Activated T-helper 2 cell treated with anti-CD3 and anti-CD28 coated beads, Interferon-gamma antibody, Interleukin-2, Interleukin-4, amounts not matched to agents 10 μg/mL and 5 μg/mL and 100 μg/mL, durations not matched to agents 14 hours and 24 hours and 36 hours (primary cell): Measurements from ENCODE around the gene KLF16. TPM values are rescaled to one million over a fixed set of nuclear protein-coding genes. Genes with fewer than 3 reads are reported as not detected.
A peak's percentile ranks its signal among the peaks of the same experiment; 100 is the strongest.

ENCODE experiments used
- DNase-seq: peaks from one replicate; pipeline ENCODE4 v3.0.0; 2021; ENCODE audit warnings: low spot score
- H3K27ac Mint-ChIP-seq: one replicate; pipeline ENCODE4 v1.8.0; 2021; ENCODE audit warnings: mixed read lengths
- H3K27me3 Mint-ChIP-seq: one replicate; pipeline ENCODE4 v1.8.0; 2021; ENCODE audit warnings: low read depth, mixed read lengths
- H3K36me3 Mint-ChIP-seq: one replicate; pipeline ENCODE4 v1.8.0; 2021; ENCODE audit warnings: low read depth, mixed read lengths
- H3K4me1 Mint-ChIP-seq: one replicate; pipeline ENCODE4 v1.8.0; 2021; ENCODE audit warnings: low read depth, mixed read lengths
- H3K4me3 Mint-ChIP-seq: one replicate; pipeline ENCODE4 v1.8.0; 2021; ENCODE audit warnings: low read depth, mild to moderate bottlenecking, moderate library complexity, mixed read lengths
- H3K9me3 Mint-ChIP-seq: one replicate; pipeline ENCODE4 v1.8.0; 2021; ENCODE audit warnings: mixed read lengths
- intact Hi-C: fragments of 100-400 bp; cut with micrococcal nuclease; formaldehyde crosslinking; loops from one replicate; pipeline ENCODE4 v1.15.1; 2023
- total RNA-seq: library from RNA; stranded (reverse); gene quantifications from 2 replicates; pipeline ENCODE4 v1.2.3, GENCODE V29; 2022

Gene KLF16
- total RNA-seq, 1 donor from 2014 or later, result 32.1 TPM

GRCh38 chr19:1825909-1826556, 37.3 kb downstream of the KLF16 start:
- Mint-ChIP-seq H3K4me1 (no peaks in the 10 kb centered on the region), H3K9me3 (no peaks in the 10 kb centered on the region), H3K27me3 (no peaks in the 10 kb centered on the region), H3K4me3 (no peak overlapping the region), H3K36me3 (peaks cover 22% of the 10 kb centered on the region), H3K27ac (no peak overlapping the region)
- intact Hi-C loops, result no loop called here
- peak; percentile 63 for DNase-seq

DNA sequence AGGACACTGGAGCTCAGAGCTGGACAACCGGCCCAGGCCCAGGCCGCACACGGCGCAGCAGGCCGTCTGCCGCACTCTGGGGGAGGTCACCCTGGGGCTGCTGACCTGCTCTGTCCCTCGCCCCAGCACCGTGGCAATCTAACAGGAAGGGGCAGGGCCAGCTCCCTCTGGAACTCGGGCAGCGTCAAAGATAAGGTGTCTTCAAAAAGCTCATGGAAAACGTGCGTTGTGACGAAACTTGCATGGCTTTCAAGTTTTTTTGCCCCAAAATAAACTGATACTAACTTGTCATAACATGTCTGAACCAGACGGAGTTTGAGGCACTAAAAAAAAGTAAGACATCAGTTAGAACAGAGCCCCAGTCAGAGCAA, 39.1 kb downstream of the KLF16 start:
- Mint-ChIP-seq H3K4me3 (no peak overlapping the region), H3K27me3 (no peaks in the 10 kb centered on the region), H3K9me3 (no peaks in the 10 kb centered on the region), H3K4me1 (no peaks in the 10 kb centered on the region), H3K27ac (no peak overlapping the region), H3K36me3 (peaks cover 27% of the 10 kb centered on the region)
- intact Hi-C loops, result no loop called here
- DNase-seq, result no peak

- Mint-ChIP-seq H3K4me1 (no peaks in the 10 kb centered on the region), H3K36me3 (peaks cover 27% of the 10 kb centered on the region), H3K4me3 (no peak overlapping the region), H3K27me3 (no peaks in the 10 kb centered on the region), H3K9me3 (no peaks in the 10 kb centered on the region), H3K27ac (no peak overlapping the region)
- no peak for DNase-seq
- intact Hi-C loops, result no loop called here
Observed at GRCh38 chr19:1823539-1824251, 39.7 kb downstream of the KLF16 start.

DNA sequence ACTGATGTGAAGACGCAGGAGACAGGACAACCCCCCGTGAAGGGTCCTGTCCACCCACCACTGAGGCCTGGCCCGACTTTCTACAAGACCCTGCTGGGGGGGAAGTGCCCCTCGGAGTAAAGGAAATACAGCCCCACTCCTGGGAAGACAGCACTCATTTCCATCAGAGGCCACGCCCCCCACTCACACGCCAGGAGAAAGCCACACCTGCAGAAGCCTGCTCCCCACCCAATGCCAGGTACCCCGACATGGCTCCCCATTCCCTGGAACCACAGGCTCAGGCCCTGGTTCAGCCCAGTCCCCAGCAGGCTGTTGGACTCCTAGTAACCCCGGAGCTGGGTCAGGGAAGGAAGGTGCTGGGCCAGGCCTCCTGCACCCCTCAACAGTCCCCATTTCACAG, 40.4 kb downstream of the KLF16 start:
- Mint-ChIP-seq H3K27ac (no peak overlapping the region), H3K4me3 (no peak overlapping the region), H3K36me3 (peaks cover 30% of the 10 kb centered on the region), H3K9me3 (no peaks in the 10 kb centered on the region), H3K27me3 (no peaks in the 10 kb centered on the region), H3K4me1 (no peaks in the 10 kb centered on the region)
- intact Hi-C loops, result no loop called here
- no peak for DNase-seq

DNA sequence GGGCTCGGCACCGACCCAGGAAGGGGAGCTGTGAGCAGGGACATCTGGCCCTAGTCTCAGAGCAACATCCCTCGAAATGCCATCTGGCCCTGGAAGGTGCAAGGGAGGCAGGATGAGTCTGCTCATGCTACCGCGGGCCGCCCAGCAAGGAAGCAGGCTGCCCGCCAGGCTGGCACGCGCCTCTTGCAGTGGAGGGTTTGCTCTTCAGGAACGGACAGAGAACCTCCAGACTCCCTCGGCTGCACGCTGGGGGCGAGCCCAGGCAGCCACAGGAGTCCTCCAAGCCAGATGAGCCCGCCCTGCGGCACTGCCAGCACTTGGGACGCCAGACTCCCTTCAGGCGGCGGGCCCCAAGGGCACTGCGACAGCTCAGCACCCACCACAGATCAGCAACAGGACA, 41.2 kb downstream of the KLF16 start:
- H3K36me3 Mint-ChIP-seq, result peaks cover 31% of the 10 kb centered on the region
- H3K9me3 Mint-ChIP-seq, result no peaks in the 10 kb centered on the region

GRCh38 chr19:1819341-1820255, 43.8 kb downstream of the KLF16 start:
- Mint-ChIP-seq H3K4me3 (no peak overlapping the region), H3K9me3 (no peaks in the 10 kb centered on the region), H3K27ac (no peak overlapping the region), H3K27me3 (no peaks in the 10 kb centered on the region), H3K4me1 (no peaks in the 10 kb centered on the region), H3K36me3 (peaks cover 36% of the 10 kb centered on the region)
- no peak for DNase-seq
- intact Hi-C loops, result no loop called here

More for the DNA sequence above, 41.2 kb downstream of the KLF16 start:
- H3K4me3 Mint-ChIP-seq, result no peak overlapping the region
- intact Hi-C loops, result no loop called here
- H3K27me3 Mint-ChIP-seq, result no peaks in the 10 kb centered on the region
- H3K4me1 Mint-ChIP-seq, result no peaks in the 10 kb centered on the region
- no peak for DNase-seq
- no peak overlapping the region for H3K27ac Mint-ChIP-seq

DNA sequence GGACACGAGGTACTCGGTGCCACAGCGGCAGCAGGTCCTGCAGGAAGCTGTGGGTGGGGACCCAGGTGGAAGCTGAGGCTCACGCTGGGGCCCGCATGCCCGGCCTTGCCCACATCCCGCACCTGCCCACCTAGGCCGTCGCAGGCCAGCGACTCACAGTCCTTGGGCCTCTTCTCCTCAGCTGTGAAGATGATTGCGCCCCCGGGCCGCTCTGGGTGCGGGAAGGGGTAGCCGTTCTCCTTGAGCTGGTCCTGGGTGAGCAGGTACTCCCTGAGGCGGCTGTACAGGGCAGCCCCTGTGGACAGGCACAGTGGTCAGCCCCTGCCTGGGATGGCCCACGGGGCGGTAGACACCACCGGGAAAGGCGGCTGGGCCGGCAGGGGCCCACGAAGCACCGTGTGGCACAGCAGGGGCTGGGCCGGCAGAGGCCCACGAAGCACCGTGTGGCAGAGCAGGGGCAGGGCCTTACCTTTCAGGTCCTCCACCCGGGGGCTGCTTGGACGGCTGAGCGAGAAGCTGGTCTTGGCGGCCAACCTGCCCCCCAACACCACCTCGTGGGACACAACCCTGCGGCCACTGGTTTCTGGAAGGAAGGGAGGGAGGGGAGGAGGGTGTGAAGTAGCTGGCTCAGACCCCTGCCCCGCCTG, 44.7 kb downstream of the KLF16 start:
- intact Hi-C loops, result no loop called here
- no peaks in the 10 kb centered on the region for H3K9me3 Mint-ChIP-seq
- no peak for DNase-seq
- H3K4me1 Mint-ChIP-seq, result peaks cover under 1% of the 10 kb centered on the region
- H3K27ac Mint-ChIP-seq, result no peak overlapping the region
- no peak overlapping the region for H3K4me3 Mint-ChIP-seq
- no peaks in the 10 kb centered on the region for H3K27me3 Mint-ChIP-seq
- peaks cover 29% of the 10 kb centered on the region for H3K36me3 Mint-ChIP-seq

DNA sequence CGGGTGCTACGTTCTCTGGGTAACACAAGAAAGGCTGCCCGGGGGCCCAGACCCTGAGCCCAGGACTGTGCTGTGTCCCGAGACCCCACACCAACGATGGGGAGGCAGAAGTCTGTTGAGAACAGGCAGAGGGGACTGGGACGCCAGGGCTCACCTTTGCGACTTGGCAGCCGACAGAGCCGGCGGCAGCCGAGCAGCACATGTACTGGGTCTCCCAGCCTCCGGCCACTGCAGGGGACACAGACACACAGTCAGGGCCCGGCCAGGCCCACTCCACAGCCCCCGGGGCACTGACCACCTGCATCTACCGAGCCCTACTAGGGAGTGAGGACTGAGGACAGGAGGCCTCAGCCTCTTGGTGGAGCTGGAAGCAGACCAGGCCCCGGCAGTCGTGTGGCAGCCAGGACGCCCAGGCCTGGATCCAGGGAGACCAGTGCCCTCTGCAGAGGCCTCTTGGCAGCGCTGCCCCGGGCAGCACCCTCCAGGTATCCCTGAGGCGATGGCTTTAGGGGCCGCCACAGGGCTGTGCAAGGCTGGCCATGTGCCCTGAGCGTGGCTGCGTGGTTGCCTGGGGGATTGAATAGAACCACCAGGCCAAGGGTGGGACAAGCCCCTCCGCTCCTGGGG, 45.7 kb downstream of the KLF16 start:
- Mint-ChIP-seq H3K36me3 (peaks cover 26% of the 10 kb centered on the region), H3K4me3 (no peak overlapping the region), H3K27ac (no peak overlapping the region), H3K27me3 (no peaks in the 10 kb centered on the region), H3K4me1 (peaks cover 7% of the 10 kb centered on the region), H3K9me3 (no peaks in the 10 kb centered on the region)
- intact Hi-C loops, result no loop called here
- no peak for DNase-seq

- intact Hi-C loops, result no loop called here
- H3K27ac Mint-ChIP-seq, result no peak overlapping the region
- DNase-seq, result no peak
- H3K4me3 Mint-ChIP-seq, result no peak overlapping the region
- no peaks in the 10 kb centered on the region for H3K9me3 Mint-ChIP-seq
- H3K36me3 Mint-ChIP-seq, result peaks cover 19% of the 10 kb centered on the region
- peaks cover 9% of the 10 kb centered on the region for H3K4me1 Mint-ChIP-seq
- H3K27me3 Mint-ChIP-seq, result no peaks in the 10 kb centered on the region
Observed at GRCh38 chr19:1816530-1817298, 46.7 kb downstream of the KLF16 start.

DNA sequence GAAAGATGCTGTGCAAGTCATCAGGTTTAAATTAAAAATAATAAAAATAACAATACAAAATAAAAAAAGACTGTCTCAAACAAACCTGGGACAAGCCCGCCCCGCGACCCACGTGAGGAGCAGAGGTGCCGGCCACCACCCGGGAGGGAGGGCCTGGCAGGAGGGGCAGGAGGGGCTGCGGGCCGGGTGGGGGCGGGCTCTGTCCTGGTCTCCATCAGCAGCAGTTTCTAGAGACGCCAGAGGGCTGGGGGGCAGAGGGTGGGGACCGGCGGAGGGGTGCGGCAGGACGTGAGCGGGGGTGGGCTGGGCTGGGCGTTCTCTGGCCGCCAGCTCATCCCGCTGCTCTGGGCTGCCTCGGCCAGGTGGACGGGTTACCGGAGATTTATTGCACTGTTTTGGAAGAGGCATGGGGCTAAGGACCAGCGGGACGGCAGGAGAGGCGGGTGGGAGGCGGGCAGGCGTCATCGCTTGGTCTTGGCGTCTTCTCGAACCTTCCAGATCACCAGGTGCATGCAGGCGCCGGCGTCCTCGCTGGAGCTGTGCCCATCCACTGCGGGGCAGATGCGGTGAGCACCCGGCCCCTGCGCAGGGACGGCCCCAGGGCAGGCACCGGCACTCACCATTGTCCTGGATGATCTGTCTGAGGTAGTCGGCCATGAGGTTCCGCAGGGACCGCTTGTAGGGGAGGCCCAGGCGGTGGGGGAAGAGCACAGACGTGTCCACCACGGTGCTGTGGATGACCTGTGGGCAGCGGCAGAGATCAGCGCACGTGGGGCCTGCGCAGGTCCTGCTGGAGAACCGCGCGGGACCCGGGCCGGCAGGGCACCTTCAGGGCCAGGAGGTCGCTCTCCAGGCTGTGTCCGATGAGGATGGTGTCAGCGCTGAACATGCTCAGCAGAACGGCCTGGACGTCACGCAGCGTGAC, 47.5 kb downstream of the KLF16 start:
- H3K27ac Mint-ChIP-seq, result no peak overlapping the region
- intact Hi-C loops, result no loop called here
- H3K4me1 Mint-ChIP-seq, result peaks cover 11% of the 10 kb centered on the region
- no peaks in the 10 kb centered on the region for H3K27me3 Mint-ChIP-seq
- no peak for DNase-seq
- no peaks in the 10 kb centered on the region for H3K9me3 Mint-ChIP-seq
- H3K36me3 Mint-ChIP-seq, result peaks cover 19% of the 10 kb centered on the region
- no peak overlapping the region for H3K4me3 Mint-ChIP-seq
